ENCODE results near the gene YIPF7. TPM values are rescaled to one million over a fixed set of nuclear protein-coding genes. Genes with fewer than 3 reads are reported as not detected.

The YIPF7 gene
- total RNA-seq (2014; rRNA removed; shearing (Covaris generic)), result not detected in 2 replicates
- not detected in 2 replicates for polyA plus RNA-seq (2015; cell fraction: cytosol; rRNA removed)
- polyA plus RNA-seq (2015; cell fraction: nucleus; rRNA removed), result not detected in 2 replicates

GRCh38 chr4:44651425-44651824 lies at the start of gene YIPF7:
TSS of gene YIPF7 (minus strand) at chr4:44651625. CDS start at chr4:44650100, 1,525 bp downstream.
- DNase-seq (ENCODE audit: low read depth, low spot score), result no peak
- in situ Hi-C loops (cut with HindIII; ENCODE audit: low pct_unique_long_range_greater_than_20kb, low sequenced_read_pairs), result no loop called here

- in situ Hi-C loops (cut with HindIII; ENCODE audit: low pct_unique_long_range_greater_than_20kb, low sequenced_read_pairs), result no loop called here
- DNase-seq (ENCODE audit: low read depth, low spot score), result no peak
Measured at GRCh38 chr4:44701037-44701436, 49.6 kb upstream of the YIPF7 start.

- in situ Hi-C loops (cut with HindIII; ENCODE audit: low pct_unique_long_range_greater_than_20kb, low sequenced_read_pairs), result no loop called here
- no peak for DNase-seq (ENCODE audit: low read depth, low spot score)
Measured at GRCh38 chr4:44700427-44700826, 49.0 kb upstream of the YIPF7 start.

GRCh38 chr4:44684648-44685047 lies 33.2 kb upstream of the YIPF7 start:
- in situ Hi-C loops (cut with HindIII; ENCODE audit: low pct_unique_long_range_greater_than_20kb, low sequenced_read_pairs), result no loop called here
- DNase-seq (ENCODE audit: low read depth, low spot score), result no peak

- no peak for DNase-seq (ENCODE audit: low read depth, low spot score)
- in situ Hi-C loops (cut with HindIII; ENCODE audit: low pct_unique_long_range_greater_than_20kb, low sequenced_read_pairs), result no loop called here
Measured at GRCh38 chr4:44679060-44679459, 27.6 kb upstream of the YIPF7 start.

- in situ Hi-C loops (cut with HindIII; ENCODE audit: low pct_unique_long_range_greater_than_20kb, low sequenced_read_pairs), result no loop called here
- DNase-seq (ENCODE audit: low read depth, low spot score), result peak; percentile 91
Measured at GRCh38 chr4:44678094-44679041, 26.9 kb upstream of the YIPF7 start, which contains the start of gene GUF1. TSS of gene GUF1 (plus strand) at chr4:44678420. CDS start at chr4:44678623, 203 bp downstream.

GRCh38 chr4:44675366-44675765 lies 23.9 kb upstream of the YIPF7 start:
- DNase-seq (ENCODE audit: low read depth, low spot score), result no peak
- in situ Hi-C loops (cut with HindIII; ENCODE audit: low pct_unique_long_range_greater_than_20kb, low sequenced_read_pairs), result no loop called here

- in situ Hi-C loops (cut with HindIII; ENCODE audit: low pct_unique_long_range_greater_than_20kb, low sequenced_read_pairs), result no loop called here
- DNase-seq (ENCODE audit: low read depth, low spot score), result peak; percentile 10
Measured at GRCh38 chr4:44674471-44674870, 23.0 kb upstream of the YIPF7 start.

GRCh38 chr4:44671636-44672035 lies 20.2 kb upstream of the YIPF7 start:
- DNase-seq (ENCODE audit: low read depth, low spot score), result no peak
- in situ Hi-C loops (cut with HindIII; ENCODE audit: low pct_unique_long_range_greater_than_20kb, low sequenced_read_pairs), result no loop called here

GRCh38 chr4:44670506-44671199 lies 19.2 kb upstream of the YIPF7 start:
- in situ Hi-C loops (cut with HindIII; ENCODE audit: low pct_unique_long_range_greater_than_20kb, low sequenced_read_pairs), result no loop called here
- no peak for DNase-seq (ENCODE audit: low read depth, low spot score)

GRCh38 chr4:44668526-44668925 lies 17.1 kb upstream of the YIPF7 start:
- no peak for DNase-seq (ENCODE audit: low read depth, low spot score)
- in situ Hi-C loops (cut with HindIII; ENCODE audit: low pct_unique_long_range_greater_than_20kb, low sequenced_read_pairs), result no loop called here

GRCh38 chr4:44663539-44664263 lies 12.3 kb upstream of the YIPF7 start:
- no peak for DNase-seq (ENCODE audit: low read depth, low spot score)
- in situ Hi-C loops (cut with HindIII; ENCODE audit: low pct_unique_long_range_greater_than_20kb, low sequenced_read_pairs), result no loop called here

- DNase-seq (ENCODE audit: low read depth, low spot score), result peak; percentile 10
- in situ Hi-C loops (cut with HindIII; ENCODE audit: low pct_unique_long_range_greater_than_20kb, low sequenced_read_pairs), result no loop called here
Measured at GRCh38 chr4:44662623-44663005, 11.2 kb upstream of the YIPF7 start.

GRCh38 chr4:44661940-44662622 lies 10.7 kb upstream of the YIPF7 start:
- DNase-seq (ENCODE audit: low read depth, low spot score), result peak; percentile 4
- in situ Hi-C loops (cut with HindIII; ENCODE audit: low pct_unique_long_range_greater_than_20kb, low sequenced_read_pairs), result no loop called here

GRCh38 chr4:44660396-44660795 lies 9.0 kb upstream of the YIPF7 start:
- in situ Hi-C loops (cut with HindIII; ENCODE audit: low pct_unique_long_range_greater_than_20kb, low sequenced_read_pairs), result no loop called here
- DNase-seq (ENCODE audit: low read depth, low spot score), result peak; percentile 23

GRCh38 chr4:44652002-44652401 lies 577 bp upstream of the YIPF7 start:
- DNase-seq (ENCODE audit: low read depth, low spot score), result no peak
- in situ Hi-C loops (cut with HindIII; ENCODE audit: low pct_unique_long_range_greater_than_20kb, low sequenced_read_pairs), result no loop called here

GRCh38 chr4:44646151-44646550 lies 5.3 kb downstream of the YIPF7 start:
- no peak for DNase-seq (ENCODE audit: low read depth, low spot score)
- in situ Hi-C loops (cut with HindIII; ENCODE audit: low pct_unique_long_range_greater_than_20kb, low sequenced_read_pairs), result no loop called here
